Measurements from ENCODE around the gene GAPVD1.
"Not testable (repeated sequence)": the region's sequence is repeated elsewhere in the genome, so short reads cannot be mapped to it uniquely, and the experiment has no call there.

GAPVD1 gene, protein sequence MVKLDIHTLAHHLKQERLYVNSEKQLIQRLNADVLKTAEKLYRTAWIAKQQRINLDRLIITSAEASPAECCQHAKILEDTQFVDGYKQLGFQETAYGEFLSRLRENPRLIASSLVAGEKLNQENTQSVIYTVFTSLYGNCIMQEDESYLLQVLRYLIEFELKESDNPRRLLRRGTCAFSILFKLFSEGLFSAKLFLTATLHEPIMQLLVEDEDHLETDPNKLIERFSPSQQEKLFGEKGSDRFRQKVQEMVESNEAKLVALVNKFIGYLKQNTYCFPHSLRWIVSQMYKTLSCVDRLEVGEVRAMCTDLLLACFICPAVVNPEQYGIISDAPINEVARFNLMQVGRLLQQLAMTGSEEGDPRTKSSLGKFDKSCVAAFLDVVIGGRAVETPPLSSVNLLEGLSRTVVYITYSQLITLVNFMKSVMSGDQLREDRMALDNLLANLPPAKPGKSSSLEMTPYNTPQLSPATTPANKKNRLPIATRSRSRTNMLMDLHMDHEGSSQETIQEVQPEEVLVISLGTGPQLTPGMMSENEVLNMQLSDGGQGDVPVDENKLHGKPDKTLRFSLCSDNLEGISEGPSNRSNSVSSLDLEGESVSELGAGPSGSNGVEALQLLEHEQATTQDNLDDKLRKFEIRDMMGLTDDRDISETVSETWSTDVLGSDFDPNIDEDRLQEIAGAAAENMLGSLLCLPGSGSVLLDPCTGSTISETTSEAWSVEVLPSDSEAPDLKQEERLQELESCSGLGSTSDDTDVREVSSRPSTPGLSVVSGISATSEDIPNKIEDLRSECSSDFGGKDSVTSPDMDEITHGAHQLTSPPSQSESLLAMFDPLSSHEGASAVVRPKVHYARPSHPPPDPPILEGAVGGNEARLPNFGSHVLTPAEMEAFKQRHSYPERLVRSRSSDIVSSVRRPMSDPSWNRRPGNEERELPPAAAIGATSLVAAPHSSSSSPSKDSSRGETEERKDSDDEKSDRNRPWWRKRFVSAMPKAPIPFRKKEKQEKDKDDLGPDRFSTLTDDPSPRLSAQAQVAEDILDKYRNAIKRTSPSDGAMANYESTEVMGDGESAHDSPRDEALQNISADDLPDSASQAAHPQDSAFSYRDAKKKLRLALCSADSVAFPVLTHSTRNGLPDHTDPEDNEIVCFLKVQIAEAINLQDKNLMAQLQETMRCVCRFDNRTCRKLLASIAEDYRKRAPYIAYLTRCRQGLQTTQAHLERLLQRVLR (N-terminal part only)

DNA sequence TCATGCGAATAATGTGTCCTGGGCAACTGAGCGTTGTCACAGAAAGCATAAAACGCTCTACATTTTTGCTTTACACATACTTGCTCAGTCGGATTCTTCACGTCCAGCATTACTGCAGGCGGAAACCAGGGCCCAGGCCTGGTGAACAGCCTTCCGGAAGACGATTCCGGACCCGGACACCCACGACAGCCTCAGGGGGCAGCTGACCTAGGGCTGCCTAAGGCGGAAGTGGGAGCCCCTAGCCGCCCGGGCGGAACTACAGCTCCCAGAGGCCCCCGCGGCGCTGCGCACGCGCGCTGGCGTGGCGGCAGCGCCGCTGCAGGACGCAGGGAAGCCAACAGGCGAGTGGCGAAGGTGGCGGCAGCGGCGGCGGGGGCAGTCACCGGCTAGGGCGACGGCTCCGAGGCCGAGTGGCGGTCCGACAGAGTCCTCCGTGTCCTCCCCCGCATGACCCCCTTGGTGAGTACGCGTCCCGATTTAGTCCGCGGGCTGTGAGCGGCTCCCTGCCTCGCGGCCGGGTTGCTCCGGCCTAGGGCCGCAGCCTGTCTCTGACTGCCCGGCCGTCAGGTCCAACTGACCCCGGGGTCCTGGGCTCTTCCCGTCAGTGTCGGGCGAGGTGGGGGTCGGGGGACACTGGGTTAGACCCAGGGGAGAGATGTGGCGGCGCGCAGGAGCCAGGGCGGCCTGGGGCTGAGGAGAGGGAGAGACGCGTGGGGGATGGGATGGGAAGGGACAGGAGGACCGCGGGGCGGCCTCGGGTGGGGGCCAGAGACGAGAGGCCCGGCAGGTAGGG is at the start of gene GAPVD1:
Gene GAPVD1 (plus strand): TSS at position 326 of the 793 bp plus-strand sequence. CDS start 37,096 bp downstream, outside the sequence.
- DNase-seq (ENCODE audit: low read depth): peak; percentile 74

DNA sequence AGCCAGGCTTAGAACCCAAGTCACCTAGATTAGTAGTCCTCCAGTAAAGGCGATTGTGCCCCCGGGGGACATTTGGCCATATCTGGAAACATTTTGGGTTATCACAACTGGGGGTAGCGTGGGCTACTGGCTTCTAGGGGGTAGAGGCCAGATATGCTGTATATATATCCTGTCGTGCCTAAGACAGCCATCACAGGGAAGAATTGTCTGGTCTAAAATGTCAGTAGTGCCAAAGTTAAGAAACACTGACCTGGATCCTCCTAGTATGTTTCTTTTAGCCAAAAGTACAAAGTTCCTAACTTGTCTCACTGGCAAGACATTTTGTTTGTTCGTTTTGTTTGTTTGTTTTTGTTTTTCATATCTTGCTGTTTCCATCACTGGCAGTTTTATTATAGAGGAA is 47.4 kb upstream of the GAPVD1 start:
- DNase-seq (ENCODE audit: low read depth): no peak

DNA sequence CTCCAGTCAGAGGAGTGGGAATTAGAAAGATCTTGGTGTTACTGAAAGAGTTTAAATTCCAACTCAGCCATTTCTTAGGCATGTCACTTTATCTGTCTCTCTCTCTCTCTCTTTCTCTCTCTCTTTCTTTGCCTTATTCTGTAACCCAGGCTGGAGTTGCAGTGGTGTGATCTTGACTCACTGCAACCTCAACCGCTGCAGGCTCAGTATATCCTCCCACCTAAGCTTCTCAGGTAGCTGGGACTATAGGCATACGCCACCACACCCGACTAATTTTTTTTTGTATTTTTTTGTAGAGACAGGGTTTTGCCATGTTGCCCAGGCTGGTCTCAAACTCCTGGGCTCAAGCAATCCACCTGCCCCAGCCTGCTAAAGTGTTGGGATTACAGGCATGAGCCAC is 43.0 kb upstream of the GAPVD1 start:
- no peak for DNase-seq (ENCODE audit: low read depth)

DNA sequence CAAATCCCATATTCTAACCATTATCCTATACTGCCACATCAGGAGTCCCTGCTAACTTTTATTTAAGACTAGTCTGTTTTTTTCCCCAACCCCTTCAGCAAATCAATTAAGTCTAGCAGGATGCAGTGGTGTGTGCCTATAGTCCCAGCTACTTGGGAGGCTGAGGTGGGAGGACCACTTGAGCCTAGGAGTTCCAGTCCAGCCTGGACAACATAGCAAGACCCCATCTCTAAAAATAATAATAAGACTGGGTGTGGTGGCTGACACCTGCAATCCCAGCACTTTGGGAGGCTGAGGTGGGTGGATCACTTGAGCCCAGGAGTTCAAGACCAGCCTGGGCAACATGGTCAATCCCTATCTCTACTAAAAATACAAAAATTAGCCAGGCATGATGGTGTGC is 36.8 kb upstream of the GAPVD1 start:
- not testable (repeated sequence) for DNase-seq (ENCODE audit: low read depth)

DNA sequence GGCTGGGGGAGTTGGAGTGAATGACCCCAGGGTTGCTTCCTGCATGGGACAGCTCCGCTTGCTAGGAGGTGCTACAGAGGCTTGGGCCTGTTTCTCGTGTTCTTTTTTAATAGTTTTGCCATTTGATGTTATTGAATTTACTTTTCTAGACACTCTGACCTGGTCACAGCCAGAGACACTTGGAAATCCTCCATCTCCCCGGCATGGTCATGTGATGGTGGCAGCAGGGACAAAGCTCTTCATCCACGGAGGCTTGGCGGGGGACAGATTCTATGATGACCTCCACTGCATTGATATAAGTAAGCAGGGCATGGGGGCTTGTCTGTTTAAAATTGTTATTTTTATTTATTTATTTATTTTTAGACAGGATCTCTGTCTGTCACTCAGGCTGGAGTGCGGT is 33.9 kb upstream of the GAPVD1 start:
- no peak for DNase-seq (ENCODE audit: low read depth)

DNA sequence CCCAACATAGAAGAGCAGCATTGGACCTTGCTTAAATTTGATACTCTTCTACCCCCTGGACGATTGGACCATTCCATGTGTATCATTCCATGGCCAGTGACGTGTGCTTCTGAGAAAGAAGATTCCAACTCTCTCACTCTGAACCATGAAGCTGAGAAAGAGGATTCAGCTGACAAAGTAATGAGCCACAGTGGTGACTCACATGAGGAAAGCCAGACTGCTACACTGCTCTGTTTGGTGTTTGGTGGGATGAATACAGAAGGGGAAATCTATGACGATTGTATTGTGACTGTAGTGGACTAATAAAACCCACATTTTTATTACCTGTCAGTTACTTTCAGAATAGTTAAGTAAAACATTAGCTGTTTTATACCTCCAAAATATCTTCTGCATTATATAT is 27.9 kb upstream of the GAPVD1 start:
- peak; percentile 99 for DNase-seq (ENCODE audit: low read depth)

DNA sequence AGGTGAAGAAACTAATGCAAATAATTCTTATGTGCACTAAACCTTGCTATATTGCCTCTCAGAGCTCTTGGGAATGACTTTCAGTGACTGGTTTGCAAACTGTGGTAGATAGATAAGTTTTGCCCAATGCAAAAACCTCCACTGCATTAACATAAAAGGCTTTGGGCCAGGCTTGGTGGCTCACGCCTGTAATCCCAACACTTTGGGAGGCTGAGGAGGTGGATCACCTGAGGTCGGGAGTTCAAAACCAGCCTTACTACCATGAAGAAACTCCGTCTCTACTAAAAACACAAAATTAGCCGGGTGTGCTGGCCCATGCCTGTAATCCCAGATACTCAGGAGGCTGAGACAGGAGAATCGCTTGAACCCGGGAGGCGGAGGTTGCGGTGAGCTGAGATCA is 27.5 kb upstream of the GAPVD1 start:
- not testable (repeated sequence) for DNase-seq (ENCODE audit: low read depth)

DNA sequence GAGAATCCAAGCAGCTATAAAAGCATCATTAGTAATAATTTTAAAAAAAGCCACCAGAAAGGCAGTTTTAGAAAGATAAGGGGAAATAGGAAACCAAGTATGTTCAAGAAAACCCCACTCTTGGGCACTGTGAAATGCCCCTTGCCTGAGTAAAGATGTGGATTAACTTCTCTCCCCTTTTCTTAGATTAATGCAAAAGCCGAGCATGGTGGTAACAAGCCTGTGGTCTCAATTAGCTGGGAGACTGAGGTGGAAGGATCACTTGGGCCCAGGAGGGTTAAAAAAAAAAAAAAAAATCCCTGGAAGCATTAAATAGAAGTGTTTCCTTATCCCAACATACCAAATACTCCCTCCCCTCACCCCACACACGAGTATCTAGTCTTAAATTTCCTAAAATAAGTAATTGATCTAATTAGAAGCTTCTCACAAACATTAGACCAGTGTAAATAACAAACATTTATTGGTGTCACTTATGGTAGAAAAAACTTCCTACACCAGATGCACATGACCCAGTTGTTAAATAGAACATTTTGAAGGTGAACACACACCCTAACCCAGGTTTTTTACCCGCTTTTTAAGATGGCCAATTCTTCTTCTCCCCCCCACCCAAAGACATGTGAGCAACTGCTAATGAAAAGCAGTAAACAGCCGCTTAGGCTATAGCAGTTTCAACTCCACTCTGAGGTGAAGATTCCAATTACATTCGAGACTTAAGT is 25.7 kb upstream of the GAPVD1 start:
- DNase-seq (ENCODE audit: low read depth): no peak

DNA sequence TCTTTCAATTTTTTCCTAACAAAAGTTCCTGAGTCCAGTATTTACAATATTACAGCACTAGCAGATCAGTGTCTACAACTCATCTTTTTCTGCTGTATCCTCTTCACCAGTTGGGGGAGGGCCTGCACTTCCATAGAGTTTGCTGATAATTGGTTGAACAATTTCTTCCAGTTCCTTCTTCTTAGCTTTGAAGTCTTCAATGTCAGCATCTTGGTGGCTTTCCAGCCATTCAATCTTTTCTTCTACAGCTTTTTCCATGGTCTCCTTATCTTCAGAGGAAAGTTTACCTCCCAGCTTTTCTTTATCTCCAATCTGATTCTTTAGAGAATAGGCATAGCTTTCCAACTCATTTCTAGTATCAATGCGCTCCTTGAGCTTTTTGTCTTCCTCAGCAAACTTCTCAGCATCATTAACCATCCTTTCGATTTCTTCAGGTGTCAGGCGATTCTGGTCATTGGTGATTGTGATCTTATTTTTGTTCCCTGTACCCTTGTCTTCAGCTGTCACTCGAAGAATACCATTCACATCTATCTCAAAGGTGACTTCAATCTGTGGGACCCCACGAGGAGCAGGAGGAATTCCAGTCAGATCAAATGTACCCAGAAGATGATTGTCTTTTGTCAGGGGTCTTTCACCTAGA is 25.0 kb upstream of the GAPVD1 start:
- DNase-seq (ENCODE audit: low read depth): not testable (repeated sequence)

DNA sequence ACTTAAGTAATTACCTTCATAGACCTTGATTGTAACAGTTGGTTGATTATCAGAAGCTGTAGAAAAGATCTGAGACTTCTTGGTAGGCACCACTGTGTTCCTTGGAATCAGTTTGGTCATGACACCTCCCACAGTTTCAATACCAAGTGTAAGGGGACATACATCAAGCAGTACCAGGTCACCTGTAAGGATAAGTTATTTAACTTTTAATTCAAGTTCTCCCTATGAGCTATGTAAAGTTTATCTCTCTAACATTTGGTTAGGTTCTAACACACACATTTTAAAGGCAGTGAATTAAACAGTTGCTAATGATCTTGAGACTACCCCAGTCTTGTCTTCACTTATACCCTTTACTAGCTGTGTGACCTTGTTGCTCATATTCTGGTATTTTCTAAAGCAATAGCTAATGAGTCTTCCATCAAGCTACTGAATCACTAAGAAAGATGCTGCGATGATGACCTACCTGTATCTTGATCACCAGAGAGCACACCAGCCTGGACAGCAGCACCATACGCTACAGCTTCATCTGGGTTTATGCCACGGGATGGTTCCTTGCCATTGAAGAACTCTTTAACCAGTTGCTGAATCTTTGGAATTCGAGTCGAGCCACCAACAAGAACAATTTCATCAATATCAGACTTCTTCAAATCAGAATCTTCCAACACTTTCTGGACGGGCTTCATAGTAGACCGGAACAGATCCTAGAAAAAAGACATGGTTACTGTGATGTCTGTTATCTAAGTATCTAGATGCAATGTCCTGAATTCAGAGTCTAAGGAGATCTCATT is 23.3 kb upstream of the GAPVD1 start:
- DNase-seq (ENCODE audit: low read depth): no peak

DNA sequence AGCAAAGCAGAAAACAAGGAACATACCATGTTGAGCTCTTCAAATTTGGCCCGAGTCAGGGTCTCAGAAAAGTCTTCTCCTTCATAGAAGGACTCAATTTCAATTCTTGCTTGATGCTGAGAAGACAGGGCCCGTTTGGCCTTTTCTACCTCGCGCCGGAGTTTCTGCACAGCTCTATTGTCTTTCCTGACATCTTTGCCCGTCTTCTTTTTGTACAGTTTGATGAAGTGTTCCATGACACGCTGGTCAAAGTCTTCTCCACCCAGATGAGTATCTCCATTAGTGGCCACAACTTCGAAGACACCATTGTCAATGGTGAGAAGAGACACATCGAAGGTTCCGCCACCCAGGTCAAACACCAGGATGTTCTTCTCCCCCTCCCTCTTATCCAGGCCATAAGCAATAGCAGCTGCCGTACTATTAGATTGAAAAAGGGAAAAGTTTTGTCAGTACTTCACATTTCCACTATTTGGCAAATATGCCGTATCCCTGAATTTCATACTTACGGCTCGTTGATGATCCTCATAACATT is 22.6 kb upstream of the GAPVD1 start:
- no peak for DNase-seq (ENCODE audit: low read depth)

DNA sequence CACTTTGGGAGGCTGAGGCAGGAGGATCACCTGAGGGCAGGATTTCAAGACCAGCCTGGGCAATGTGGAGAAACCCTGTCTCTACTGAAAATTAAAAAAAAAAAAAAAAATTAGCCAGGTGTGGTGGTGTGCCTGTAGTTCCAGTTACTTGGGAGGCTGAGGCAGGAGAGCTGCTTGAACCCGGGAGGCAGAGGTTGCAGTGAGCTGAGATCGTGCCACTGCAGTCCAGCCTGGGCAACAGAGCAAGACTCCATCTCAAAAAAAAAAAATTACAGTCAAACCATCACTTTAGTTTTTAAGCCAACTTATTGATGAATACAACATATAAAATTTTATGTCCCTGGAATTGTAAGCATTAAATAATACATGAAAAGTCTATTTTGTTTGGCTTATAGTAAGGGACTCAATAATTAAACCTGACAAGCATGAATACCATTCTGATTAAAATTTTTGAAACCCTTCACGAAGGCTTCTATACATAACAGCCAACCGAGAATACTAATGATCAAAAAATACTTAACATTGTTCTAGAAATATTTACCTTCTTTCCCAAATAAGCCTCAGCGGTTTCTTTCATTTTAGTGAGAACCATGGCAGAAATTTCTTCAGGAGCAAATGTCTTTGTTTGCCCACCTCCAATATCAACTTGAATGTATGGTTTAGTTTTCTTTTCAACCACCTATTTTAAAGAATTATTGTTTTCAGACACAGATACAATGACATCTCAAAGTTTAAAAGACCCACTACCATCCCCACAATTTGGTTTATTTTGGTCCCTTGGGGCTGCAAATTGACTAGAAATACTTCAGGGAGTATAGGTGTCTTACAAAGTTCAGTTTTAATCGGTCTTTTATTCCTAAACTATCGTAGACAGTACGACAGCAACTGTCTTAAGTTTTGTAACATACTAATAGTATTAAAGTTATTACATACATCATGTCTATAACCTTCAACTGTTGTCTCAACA is 21.7 kb upstream of the GAPVD1 start:
- no peak for DNase-seq (ENCODE audit: low read depth)

DNA sequence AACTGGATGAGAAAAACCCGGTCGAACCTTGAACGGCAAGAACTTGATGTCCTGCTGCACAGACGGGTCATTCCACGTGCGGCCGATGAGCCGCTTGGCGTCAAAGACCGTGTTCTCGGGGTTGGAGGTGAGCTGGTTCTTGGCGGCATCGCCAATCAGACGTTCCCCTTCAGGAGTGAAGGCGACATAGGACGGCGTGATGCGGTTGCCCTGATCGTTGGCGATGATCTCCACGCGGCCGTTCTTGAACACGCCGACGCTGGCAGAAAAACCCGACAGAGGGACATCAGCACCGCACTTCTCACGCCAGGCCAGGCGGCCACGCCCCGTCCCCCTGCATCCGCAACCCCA is 21.0 kb upstream of the GAPVD1 start:
- peak; percentile 51 for DNase-seq (ENCODE audit: low read depth)

DNA sequence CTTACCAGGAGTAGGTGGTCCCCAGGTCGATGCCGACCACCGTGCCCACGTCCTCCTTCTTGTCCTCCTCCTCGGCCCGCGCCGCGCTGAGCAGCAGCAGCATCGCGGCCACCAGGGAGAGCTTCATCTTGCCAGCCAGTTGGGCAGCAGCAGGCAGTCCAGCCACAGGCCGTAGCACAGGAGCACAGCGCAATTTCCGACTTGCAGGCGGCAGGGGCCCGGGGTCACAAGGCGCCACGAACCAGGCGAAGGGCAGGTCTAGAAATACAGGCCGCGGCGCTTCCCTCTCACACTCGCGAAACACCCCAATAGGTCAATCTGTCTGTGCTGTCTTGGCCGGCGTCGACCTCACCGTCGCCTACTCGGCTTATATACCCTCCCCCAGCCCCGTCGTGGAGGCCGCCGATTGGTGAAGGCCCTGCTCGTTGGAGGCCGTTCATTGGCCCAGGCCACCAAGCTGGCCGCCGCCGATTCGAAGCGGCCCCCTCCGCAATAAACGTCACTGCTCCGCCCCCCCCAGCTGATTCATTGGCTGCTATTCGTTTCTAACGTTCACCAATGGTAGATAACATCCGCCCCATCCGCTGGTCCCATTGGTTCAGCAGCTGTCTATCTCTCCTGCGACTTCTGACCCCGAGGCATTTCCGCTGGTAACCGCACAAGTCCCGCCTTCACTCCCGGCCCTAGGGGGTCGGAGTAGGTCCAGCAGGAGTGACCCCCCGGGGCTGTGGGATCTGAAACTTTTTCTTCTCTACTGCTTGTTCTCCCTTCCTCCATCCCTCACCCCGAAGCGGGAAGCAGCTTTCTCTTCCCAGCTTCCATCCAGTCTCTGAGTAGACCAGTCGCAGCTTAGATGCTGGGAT is 20.4 kb upstream of the GAPVD1 start, which contains the start of gene HSPA5:
Gene HSPA5 (minus strand): TSS at position 344 of the 863 bp plus-strand sequence. CDS start 217 bp downstream, at position 127.
- DNase-seq (ENCODE audit: low read depth): peak; percentile 100

DNA sequence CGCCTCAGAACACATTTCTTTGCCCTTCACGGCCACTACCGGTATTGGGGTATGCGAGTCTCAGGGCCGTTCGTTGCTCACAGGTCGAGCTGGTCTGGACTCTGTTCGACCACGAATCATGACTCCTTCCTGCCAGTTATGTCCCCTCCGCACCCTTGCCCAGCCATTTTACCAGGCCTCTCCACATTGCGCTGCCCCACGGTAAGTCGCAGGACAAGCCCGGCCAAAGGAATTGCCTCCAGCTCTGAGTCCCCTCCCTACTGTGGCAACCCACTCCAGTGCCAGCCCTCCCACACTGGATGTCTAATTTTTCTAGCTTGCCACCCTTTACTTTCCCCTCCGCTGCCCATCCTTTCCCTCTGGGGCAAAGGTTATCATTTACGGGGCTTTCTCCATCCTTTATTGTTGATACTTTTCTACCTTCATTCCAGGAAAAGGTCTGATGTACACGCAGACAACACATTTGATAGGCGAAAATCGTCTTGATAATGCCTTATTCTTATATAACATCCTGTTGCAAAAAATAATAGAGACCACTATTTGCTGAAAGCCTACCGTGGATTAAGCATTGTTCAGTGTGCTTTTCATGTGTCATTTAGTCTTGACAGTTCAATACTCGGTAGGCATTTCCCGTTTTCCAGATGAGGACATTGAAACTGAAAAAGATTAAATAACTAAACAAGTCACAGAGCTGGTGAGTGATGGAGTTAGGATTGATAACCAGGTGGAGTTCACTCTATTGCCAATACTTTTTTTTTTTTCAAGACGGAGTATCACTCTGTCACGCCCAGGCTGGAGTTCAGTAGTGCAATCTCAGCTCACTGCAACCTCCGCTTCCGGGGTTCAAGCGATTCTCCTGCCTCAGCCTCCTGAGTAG is 19.5 kb upstream of the GAPVD1 start:
- DNase-seq (ENCODE audit: low read depth): no peak

DNA sequence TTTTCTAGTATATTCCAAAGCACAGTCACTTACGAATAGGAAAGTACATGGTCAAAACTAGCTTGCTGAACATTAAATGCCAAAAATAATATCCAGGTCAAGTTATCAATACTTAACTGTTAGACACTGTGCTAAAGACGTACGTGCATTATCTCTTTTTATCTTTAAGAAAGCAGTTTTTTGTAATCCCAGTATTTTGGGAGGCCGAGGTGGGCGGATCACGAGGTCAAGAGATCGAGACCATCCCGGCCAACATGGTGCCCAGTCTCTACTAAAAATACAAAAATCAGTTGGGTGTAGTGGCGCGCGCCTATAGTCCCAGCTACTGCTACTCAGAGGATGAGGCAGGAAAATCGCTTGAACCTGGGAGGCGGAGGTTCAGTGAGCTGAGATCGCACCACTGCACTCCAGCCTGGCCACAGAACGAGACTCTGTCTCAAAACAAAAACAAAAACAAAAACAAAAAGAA is 17.8 kb upstream of the GAPVD1 start:
- DNase-seq (ENCODE audit: low read depth): no peak

Data from iris pigment epithelial cell (primary cell).